NCI-H128 (cell line): ENCODE measurements around the gene SYNE1.
"Not testable (repeated sequence)": the region's sequence is repeated elsewhere in the genome, so short reads cannot be mapped to it uniquely, and the experiment has no call there.

ENCODE experiments used
- DNase-seq: peaks from one replicate; lab custom pipeline; 2025; ENCODE audit not compliant: unreplicated experiment; lab: John Stamatoyannopoulos, UW

SYNE1 gene

GRCh38 chr6:152572338-152573088 is 64.6 kb downstream of the SYNE1 start:
- DNase-seq, result no peak

DNA sequence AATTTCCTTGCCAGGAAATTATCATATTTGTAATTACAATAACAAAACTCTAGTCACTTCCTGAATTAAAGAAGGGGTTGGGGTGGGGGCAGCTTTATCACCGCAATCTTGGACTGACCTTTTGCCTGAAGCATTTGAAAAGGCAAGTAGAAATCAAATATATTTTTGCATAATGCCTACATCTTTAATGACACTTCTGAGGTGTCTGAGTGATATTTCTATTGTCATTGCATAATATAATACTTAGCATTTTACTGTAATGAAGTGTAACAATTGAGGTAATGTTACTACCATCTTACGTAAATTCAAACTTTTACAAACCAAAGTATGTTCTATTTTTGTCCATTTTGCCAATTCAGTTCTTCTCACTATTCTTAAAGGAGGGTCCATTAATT is 65.2 kb downstream of the SYNE1 start:
- DNase-seq, result no peak

DNA sequence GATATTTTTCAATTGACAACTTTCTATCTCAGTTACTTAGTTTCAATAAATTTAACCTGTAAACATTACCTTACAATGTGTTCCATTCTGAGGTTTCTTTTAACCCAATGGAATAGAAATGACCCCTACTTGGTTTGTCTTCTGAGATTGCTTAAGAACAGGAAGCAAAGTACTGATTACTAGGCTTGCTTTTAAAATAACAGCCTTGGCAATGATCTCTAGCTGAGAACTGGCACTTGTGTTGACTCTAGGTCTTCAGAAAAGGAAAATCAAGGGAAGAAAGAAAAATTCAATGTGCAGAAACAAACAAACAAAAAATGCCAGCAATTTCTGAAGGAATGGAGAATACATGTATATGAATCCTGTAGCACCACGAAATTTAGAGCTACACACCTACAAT is 66.1 kb downstream of the SYNE1 start:
- DNase-seq, result no peak

DNA sequence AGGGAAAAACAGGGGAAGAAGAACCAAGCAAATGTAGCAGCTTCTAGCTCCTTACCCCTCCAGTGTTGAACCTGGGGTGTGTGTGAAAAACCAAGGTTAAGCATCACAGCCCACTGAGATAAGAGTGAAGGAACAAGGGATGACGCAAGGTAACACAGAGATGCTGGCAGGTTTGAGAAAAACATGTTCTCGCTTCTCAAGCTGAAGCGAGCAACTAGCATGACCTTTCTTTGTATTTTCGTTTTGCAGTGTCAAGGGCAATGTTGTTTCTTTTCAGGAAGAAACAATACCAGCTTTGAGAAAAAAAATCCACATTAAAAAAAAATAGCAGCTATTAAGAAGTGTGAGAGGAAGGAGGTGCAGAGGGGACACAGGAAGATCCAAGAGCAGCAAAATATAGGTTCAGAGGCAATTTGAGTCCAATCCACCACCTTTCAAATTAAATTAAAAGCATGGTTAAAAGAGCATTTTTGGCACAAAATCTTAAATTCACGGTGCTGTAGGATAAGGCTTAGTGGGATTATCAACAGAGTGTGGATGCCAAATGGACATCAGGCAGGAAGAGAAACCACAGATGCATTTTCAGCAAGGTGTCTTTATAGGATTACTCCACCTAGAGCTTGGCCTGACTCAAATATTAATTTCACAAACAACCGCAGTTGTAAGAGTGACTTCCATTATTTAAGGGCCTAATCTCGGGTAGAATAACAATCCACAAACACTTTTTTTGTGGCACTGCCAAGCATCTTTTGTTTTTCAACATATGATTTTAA is 70.9 kb downstream of the SYNE1 start:
- DNase-seq, result no peak

DNA sequence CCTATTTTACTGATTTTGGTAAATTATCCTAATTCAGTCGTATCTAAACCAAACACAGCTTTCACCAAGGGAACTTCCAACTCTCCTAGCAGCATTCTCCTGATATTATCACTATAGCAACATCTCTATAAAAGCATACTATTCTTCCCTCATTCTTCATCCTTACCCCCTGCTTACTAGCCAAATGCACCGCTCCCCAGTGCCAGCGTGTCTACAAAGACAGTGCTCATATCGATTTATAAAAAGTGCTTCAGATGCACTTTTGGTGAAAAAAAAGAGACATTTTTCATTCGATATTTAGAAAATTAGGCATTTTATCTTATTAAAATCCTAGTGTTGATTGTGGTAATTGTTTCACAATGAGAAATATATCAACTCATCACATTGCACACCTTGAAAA is 74.0 kb downstream of the SYNE1 start:
- DNase-seq, result no peak

DNA sequence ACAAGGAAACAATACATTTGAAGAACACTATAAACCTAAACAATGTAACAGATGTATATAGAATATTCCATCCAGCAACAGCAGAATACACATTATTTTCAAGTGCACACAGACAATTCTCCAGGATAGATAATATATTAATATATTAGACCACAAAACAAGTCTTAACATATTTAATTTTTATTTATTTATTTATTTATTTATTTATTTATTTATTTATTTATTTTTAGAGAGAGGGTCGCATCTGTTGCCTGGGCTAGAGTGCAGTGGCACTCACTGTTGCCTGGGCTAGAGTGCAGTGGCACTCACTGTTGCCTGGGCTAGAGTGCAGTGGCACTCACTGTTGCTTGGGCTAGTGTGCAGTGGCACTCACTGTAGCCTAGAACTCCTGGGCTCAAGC is 78.4 kb downstream of the SYNE1 start:
- not testable (repeated sequence) for DNase-seq

DNA sequence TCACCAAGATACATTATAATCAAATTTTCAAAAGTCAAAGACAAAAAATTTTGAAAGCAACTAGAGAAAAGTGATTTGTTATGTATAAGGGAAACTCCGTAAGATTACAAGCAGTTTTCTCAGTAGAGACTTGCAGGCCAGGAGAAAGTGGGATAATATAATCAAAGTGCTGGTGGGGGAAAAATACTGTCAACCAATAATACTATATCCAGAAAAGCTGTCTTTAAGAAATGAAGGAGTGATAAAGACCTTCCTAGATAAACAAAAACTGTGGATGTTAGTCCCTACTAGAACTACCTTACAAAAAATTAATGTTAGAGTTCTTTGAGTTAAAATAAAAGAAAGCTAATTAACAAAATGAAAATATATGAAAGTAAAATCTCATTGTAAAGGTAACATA is 79.7 kb downstream of the SYNE1 start:
- DNase-seq, result no peak

- no peak for DNase-seq
These were observed 82.3 kb downstream of the SYNE1 start for GRCh38 chr6:152554851-152555250.

DNA sequence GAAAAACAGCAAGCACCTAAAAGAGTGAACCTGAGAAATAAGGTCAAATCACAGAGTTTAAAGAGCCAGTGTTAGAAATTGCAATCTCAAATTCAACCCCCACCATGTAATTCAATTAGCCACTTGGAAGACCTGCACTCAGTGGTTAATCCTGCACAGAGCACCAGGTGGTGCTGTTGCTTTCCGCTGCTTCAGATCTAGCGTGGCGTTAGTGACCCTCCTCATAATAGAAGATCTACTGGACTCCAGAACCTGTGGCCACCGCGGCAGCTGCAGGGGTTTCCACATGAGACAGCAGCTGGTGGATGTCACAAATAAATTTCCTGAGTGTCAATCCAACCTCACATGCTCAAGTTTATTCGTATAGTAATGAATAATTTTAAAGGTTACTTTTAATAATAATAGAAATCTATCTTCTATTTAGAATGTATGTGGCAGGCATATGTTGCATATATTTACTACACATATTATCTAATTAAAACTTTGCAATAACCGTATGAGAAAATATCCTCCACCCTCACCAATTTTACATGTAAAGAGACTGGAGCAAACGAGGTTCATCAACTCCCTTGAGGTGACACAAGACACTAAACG is 84.4 kb downstream of the SYNE1 start:
- no peak for DNase-seq

DNA sequence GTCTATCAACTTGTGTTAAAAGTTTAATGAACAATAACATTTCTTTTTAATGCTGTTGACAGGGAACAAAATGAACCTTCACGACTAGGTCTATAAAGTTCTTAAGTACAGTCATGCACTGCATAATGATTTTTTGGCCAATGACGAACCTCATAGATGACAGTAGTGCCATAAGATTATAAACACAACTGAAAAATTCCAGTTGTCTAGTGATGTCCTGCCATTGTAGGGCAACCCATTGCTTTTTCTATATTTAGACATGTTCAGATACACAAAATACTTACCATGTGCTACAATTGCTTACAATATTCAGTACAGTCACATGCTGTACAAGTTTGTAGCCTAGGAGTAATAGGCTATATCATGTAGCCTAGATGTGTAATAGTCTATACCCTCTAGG is 93.6 kb downstream of the SYNE1 start:
- no peak for DNase-seq

- DNase-seq, result no peak
These were observed 96.8 kb downstream of the SYNE1 start for GRCh38 chr6:152540381-152540780.

DNA sequence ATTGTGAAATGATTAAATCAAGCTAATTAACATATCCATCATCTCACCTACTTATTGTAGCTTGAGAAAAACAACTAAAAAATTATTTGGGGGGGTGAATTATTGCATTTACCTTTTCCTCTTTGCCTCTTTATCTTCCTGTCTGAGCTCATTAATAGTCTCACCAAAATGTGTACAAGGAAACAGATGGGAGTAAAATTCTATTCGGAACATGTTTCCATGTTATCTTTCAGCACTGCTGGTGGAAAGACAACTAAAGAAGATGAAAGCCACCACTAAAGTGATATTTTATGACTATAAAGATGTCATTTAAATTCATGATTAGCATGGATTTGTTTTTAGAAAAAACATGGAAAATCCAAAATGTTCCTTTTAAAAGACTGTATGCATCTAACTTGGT is 102.6 kb downstream of the SYNE1 start:
- no peak for DNase-seq

GRCh38 chr6:152532556-152533422 is 104.4 kb downstream of the SYNE1 start:
- DNase-seq, result no peak

DNA sequence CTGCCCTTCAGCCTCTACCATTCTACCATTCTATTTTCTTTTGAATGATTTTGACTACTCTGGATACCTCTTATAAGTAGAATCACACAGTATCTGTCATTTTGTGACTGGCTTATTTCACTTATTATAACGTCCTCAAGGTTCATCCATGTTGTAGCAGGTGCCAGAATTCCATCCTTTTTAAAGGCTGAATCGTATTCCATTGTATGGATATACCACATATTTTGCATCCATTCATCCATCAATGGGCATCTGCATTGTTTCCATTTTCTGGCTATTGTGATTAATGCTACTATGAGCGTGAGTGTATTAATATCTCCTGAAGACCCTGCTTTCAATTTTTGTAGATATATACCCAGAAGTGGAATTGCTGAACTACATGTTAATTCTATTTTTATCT is 105.5 kb downstream of the SYNE1 start:
- no peak for DNase-seq

GRCh38 chr6:152529369-152529768 is 107.8 kb downstream of the SYNE1 start:
- no peak for DNase-seq

DNA sequence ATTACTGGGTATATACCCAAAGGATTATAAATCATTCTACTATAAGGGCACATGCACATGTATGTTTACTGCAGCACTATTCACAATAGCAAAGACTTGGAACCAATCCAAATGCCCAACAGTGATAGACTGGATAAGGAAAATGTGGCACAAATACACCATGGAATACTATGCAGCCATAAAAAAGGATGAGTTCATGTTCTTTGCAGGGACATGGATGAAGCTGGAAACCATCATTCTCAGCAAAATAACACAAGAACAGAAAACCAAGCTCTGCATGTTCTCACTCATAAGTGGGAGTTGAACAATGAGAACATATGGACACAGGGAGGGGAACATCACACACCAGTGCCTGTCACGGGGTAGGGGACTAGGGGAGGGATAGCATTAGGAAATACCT is 123.0 kb downstream of the SYNE1 start:
- not testable (repeated sequence) for DNase-seq

- DNase-seq, result no peak
These were observed 127.2 kb downstream of the SYNE1 start for GRCh38 chr6:152509916-152510315.

DNA sequence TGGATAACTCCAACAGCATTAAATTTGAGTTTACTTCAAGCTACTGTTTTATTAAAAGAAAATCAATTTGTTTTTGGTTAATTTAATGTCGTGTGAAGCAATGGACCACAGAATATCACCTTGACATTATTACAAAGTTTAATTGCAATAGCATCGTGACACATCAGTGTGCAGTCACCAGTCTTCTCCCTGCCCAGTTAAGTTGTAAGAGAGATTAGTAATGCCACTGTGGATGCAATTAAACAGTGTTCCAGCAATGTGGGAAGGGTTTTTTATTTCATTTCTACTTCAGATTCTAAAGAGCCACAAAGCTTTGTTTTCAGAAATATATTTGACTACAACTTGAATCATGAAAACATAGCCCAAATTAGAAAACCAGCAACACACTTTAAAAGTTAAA is 128.7 kb downstream of the SYNE1 start:
- DNase-seq, result no peak

DNA sequence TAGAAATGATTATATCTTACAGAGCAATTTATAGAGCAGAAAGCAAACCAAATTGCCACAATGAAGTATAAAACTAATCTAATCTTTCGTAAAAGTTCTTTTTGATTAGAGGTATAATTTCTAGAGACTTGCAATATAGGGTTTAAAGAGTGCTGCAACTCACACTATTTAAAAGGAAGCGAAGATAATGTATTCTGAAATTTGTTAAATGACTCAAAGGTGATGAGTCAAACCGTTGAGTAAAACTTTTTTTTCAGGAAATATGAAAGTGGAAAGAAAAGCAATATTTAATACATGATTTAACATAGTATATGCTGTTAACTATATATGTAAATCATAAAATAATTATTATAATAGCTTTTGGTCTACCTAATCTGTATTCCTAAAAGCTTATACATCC is 133.6 kb downstream of the SYNE1 start:
- DNase-seq, result no peak

DNA sequence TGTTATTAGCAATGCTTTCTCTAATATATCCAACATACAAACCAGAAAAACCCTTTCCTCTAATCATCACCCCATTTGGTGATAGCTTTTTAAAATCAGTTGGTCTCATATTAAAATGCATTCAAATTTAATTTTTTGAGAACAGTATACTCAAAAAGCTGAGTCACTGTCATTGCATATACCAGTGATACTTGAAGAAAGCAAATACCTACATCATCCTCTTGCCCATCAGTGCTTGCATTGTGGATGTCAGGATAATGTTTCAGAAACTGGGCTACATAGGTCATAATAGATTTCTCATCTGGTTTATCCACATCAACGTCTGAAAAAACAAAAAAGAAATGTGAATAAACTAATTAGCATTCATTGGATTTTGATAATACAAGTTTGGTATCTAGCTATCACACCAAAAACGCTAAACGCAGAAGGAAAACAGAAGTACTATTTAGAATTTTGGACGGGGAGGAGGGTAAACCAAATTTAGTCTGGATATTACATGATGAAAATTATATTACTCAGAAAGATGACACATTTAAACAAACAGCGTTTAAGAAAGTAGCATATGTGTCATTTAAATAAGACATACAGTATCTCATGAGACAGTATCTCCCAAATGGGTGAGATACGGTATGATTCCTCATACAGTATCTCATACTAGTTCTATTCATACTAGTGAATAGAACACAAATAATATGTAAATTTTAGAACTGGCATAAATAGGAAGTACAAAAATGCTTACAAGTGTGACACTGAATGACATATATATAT is 134.6 kb downstream of the SYNE1 start:
- no peak for DNase-seq

DNA sequence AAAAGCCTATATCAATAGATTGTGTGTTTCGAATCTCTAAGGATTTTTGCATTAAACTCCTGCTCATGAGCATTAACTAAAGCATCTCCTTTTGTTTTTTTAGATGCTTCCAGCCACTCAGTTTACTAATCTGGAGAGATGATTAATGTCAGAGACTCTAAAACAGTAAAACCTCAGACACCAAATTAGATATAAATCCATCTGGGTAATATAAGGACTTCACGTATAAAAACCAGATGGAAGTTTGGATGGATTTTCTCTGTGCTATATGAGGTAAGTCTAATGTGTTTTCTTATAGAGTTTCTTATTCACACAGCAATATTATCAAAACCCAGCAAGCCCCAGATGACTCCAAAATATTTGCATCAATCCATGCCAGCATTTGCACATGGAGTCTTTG is 137.2 kb downstream of the SYNE1 start:
- DNase-seq, result no peak
